Activated B cell treated with CpG ODN at 0.5 μM for 24 hours (primary cell): ENCODE data around the gene HCFC1. TPM values are rescaled to one million over a fixed set of nuclear protein-coding genes. Genes with fewer than 3 reads are reported as not detected.

Experiments
- ATAC-seq: fragments of 200-7000 bp; cut with Tn5 transposase; one replicate; pipeline ENCODE4 v1.10.0; 2021; ENCODE audit warnings: low read depth, mild to moderate bottlenecking, moderate library complexity
- CTCF ChIA-PET: fragments of 350-600 bp; sonication (Branson Sonifier 250); formaldehyde crosslinking; loops from one replicate; lab custom pipeline; 2021; ENCODE audit warnings: antibody characterized with exemption; lab: Charles Lee
- POLR2A ChIA-PET: fragments of 350-600 bp; sonication (Branson Sonifier 250); formaldehyde crosslinking; loops from one replicate; lab custom pipeline; 2021; ENCODE audit warnings: antibody characterized with exemption; lab: Charles Lee
- DNase-seq: peaks from one replicate; pipeline ENCODE4 v3.0.0; 2022
- H3K27ac Mint-ChIP-seq: one replicate; pipeline ENCODE4 v1.8.0; 2020; ENCODE audit warnings: mixed read lengths
- H3K27me3 Mint-ChIP-seq: one replicate; pipeline ENCODE4 v1.8.0; 2021; ENCODE audit warnings: mixed read lengths
- H3K36me3 Mint-ChIP-seq: one replicate; pipeline ENCODE4 v1.8.0; 2021; ENCODE audit warnings: low read depth, mixed read lengths
- H3K4me1 Mint-ChIP-seq: one replicate; pipeline ENCODE4 v1.8.0; 2021; ENCODE audit warnings: mixed read lengths
- H3K4me3 Mint-ChIP-seq: one replicate; pipeline ENCODE4 v1.8.0; 2020; ENCODE audit warnings: mild to moderate bottlenecking, mixed read lengths
- H3K9me3 Mint-ChIP-seq: one replicate; pipeline ENCODE4 v1.8.0; 2020; ENCODE audit warnings: mixed read lengths
- CTCF ChIP-seq: fragments of 200-600 bp; IDR thresholded peaks from one replicate; pipeline ENCODE4 v1.8.0; 2022; ENCODE audit warnings: antibody characterized with exemption, mild to moderate bottlenecking
- intact Hi-C: fragments of 100-400 bp; cut with micrococcal nuclease; formaldehyde crosslinking; loops from one replicate; pipeline ENCODE4 v1.15.1; 2024
- total RNA-seq: library from RNA; stranded (reverse); gene quantifications from 2 replicates; pipeline ENCODE4 v1.2.3, GENCODE V29; 2022

Gene HCFC1
- total RNA-seq, 1 donor from 2014 or later: 79.4 TPM

- no peak overlapping the region for H3K4me3 Mint-ChIP-seq
- CTCF ChIA-PET: no interaction called here
- H3K4me1 Mint-ChIP-seq: peaks cover 24% of the 10 kb centered on the region
- intact Hi-C loops: no loop called here
- no peaks in the 10 kb centered on the region for H3K27me3 Mint-ChIP-seq
- POLR2A ChIA-PET: interaction anchor here (0.6 to 18.4 kb wide), 2 partner anchors 12 to 487 kb away, joined by 4 to 305 read pairs; partner anchors contain the start of gene ARHGAP4
- ATAC-seq: no peak
- no peaks in the 10 kb centered on the region for H3K9me3 Mint-ChIP-seq
- no peak for TF ChIP-seq CTCF
- no peak overlapping the region for H3K27ac Mint-ChIP-seq
- DNase-seq: no peak
- H3K36me3 Mint-ChIP-seq: peaks cover 9% of the 10 kb centered on the region
Measured at GRCh38 chrX:153937056-153937455, 34.6 kb downstream of the HCFC1 start.

- Mint-ChIP-seq H3K4me3 (peak overlapping the region; percentile 75), H3K36me3 (peaks cover 22% of the 10 kb centered on the region), H3K9me3 (no peaks in the 10 kb centered on the region), H3K27me3 (no peaks in the 10 kb centered on the region), H3K27ac (peak overlapping the region; percentile 41), H3K4me1 (peaks cover 24% of the 10 kb centered on the region)
- no peak for TF ChIP-seq CTCF
- no peak for DNase-seq
- intact Hi-C loops: loop anchor here (1.0 kb wide), 2 partner anchors 8 to 12 kb away; no protein-coding TSS in a partner anchor
- POLR2A ChIA-PET: interaction anchor here (1.1 to 18.4 kb wide), 3 partner anchors 10 to 463 kb away, joined by 3 to 305 read pairs (median 11); partner anchors contain the start of genes ARHGAP4, HCFC1 and RPL10
- CTCF ChIA-PET: interaction anchor here (0.7 kb wide), 1 partner anchor 12 kb away, joined by 3 read pairs; no protein-coding TSS in a partner anchor
- peak; percentile 2 for ATAC-seq
Measured at GRCh38 chrX:153935326-153935851, 36.2 kb downstream of the HCFC1 start.

- Mint-ChIP-seq H3K4me3 (peak within 1 kb of the TSS; percentile 84), H3K27me3 (no peaks in the 10 kb centered on the region), H3K27ac (peak within 1 kb of the TSS; percentile 46), H3K4me1 (peaks cover 24% of the 10 kb centered on the region), H3K36me3 (peaks cover 23% of the 10 kb centered on the region), H3K9me3 (no peaks in the 10 kb centered on the region)
- intact Hi-C loops: loop anchor here (1.0 kb wide), 2 partner anchors 8 to 12 kb away; no protein-coding TSS in a partner anchor
- ATAC-seq (peak; percentile 93), DNase-seq (peak; percentile 62)
- TF ChIP-seq CTCF: no peak
- POLR2A ChIA-PET: interaction anchor here (1.1 to 18.4 kb wide), 3 partner anchors 9 to 463 kb away, joined by 3 to 305 read pairs (median 11); partner anchors contain the start of genes ARHGAP4, HCFC1 and RPL10
- CTCF ChIA-PET: interaction anchor here (0.7 kb wide), 1 partner anchor 12 kb away, joined by 3 read pairs; no protein-coding TSS in a partner anchor
Measured at GRCh38 chrX:153934762-153935325, 36.8 kb downstream of the HCFC1 start, which contains the start of gene NAA10. Gene NAA10 (minus strand): TSS chrX:153935037. CDS start chrX:153934904, 133 bp downstream.

- ATAC-seq (no peak), DNase-seq (no peak)
- intact Hi-C loops: no loop called here
- POLR2A ChIA-PET: interaction anchor here (1.5 to 18.4 kb wide), 3 partner anchors 9 to 140 kb away, joined by 3 to 305 read pairs (median 11); partner anchors contain the start of genes ARHGAP4, HCFC1, IDH3G and SSR4
- Mint-ChIP-seq H3K27me3 (no peaks in the 10 kb centered on the region), H3K4me1 (peaks cover 25% of the 10 kb centered on the region), H3K36me3 (peaks cover 22% of the 10 kb centered on the region), H3K27ac (peak overlapping the region; percentile 46), H3K4me3 (peak overlapping the region; percentile 84), H3K9me3 (no peaks in the 10 kb centered on the region)
- CTCF ChIA-PET: interaction anchor here (0.6 to 1.5 kb wide), 2 partner anchors 13 to 116 kb away, joined by 3 to 5 read pairs; no protein-coding TSS in a partner anchor
- no peak for TF ChIP-seq CTCF
Measured at GRCh38 chrX:153934148-153934761, 37.4 kb downstream of the HCFC1 start.
